VCaP (cell line): ENCODE measurements around the gene FCHSD2.
"Not testable (repeated sequence)": the region's sequence is repeated elsewhere in the genome, so short reads cannot be mapped to it uniquely, and the experiment has no call there.

Experiments
- H3K27ac ChIP-seq: fragments of 450-650 bp; 2 replicates; pipeline ENCODE4 v1.5.1; 2017
- CTCF ChIP-seq: fragments of 450-650 bp; conservative IDR thresholded peaks from 2 replicates; pipeline ENCODE4 v1.5.1; 2017; ENCODE audit warnings: mild to moderate bottlenecking, moderate library complexity

The FCHSD2 gene

GRCh38 chr11:73137944-73138274 is 4.2 kb downstream of the FCHSD2 start:
- no peak overlapping the region for H3K27ac ChIP-seq

GRCh38 chr11:73137262-73137943 is 4.7 kb downstream of the FCHSD2 start:
- no peak overlapping the region for H3K27ac ChIP-seq
- TF ChIP-seq CTCF = no peak

More at GRCh38 chr11:73137944-73138274, 4.2 kb downstream of the FCHSD2 start:
- TF ChIP-seq CTCF = no peak

GRCh38 chr11:73136722-73137121 is 5.4 kb downstream of the FCHSD2 start:
- H3K27ac ChIP-seq = not testable (repeated sequence)

DNA sequence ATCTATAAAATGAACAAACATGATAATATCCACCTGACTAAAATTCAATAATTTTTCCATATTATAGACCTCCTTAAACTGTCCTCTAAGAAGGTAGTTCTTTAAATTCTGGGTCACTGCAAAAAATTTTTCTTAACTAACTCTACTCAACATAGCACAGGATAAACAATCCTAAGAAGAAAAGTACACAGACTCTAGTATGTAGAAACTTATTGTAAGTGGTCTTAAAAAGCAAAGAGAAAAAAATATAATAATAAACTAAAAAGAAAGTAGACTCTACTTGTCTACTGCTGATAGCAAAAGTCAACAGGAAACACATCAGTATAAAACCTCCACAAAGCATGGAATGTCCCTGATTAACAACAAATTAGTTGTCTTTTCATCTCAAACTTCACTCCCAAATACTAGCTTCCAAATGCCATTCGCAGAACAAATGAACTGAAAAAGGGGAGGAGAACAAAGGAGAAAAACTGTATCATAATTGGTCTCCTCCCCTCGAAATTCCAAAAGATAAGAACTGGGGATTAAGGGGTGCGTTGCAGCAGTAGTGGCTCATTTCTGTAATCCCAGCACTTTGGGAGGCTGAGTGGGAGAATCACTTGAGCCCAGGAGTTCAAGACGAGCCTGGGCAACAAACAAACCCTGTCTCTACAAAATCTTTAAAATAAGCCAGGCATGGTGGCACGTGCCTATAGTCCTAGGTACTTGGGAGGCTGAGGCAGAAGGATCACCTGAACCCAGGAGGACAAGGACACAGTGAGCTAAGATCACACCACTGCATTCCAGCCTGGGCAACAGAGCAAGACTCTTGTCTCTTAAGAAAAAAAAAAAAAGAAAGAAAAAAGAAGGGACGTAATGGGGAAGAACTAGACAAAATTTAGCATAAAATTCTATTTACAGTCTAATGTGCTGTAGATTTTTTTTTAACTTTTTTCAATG is 6.5 kb downstream of the FCHSD2 start:
- no peak overlapping the region for H3K27ac ChIP-seq
- no peak for TF ChIP-seq CTCF

DNA sequence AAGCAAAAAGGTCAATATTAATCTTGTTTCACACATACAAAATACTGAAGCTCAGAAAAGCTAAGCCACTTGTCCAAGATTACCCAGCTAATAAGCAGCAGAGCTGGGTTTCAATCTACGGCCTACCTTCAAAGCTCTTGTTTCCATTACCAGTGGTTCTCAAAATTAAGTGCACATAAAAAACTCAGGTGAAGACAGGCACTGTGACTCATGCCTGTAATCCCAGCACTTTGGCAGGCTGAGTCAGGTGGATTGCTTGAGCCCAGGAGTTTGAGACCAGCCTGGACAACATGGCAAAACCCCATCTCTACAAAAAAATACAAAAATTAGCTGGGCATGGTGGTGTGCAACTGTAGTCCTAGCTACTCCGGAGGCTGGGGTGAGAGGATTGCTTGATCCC is 9.8 kb downstream of the FCHSD2 start:
- not testable (repeated sequence) for H3K27ac ChIP-seq

DNA sequence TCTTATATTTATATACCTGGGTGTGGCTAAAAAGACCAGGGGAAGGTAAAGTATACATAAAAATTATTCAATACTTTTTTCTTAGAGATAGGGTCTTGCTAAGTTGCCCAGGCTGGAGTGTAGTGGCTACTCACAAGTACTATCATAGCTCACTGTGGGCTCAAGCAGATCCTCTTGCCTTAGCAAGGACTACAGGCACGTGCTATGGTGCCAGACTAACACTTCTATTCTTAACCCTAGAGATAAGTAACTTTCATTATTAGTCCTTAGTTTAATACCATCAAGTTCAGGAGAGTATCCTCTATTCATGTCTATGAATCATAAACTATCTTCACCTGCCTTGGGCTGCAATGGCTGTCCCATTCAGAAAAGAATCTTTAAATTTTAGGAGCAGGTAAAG is 11.9 kb downstream of the FCHSD2 start:
- H3K27ac ChIP-seq = no peak overlapping the region
- no peak for TF ChIP-seq CTCF

GRCh38 chr11:73129198-73129597 is 12.9 kb downstream of the FCHSD2 start:
- no peak for TF ChIP-seq CTCF
- H3K27ac ChIP-seq = no peak overlapping the region

GRCh38 chr11:73126804-73127480 is 15.2 kb downstream of the FCHSD2 start:
- TF ChIP-seq CTCF = no peak
- no peak overlapping the region for H3K27ac ChIP-seq
